GM19463 (cell line): ENCODE measurements around the gene NUP88.
"Not testable (repeated sequence)": the region's sequence is repeated elsewhere in the genome, so short reads cannot be mapped to it uniquely, and the experiment has no call there.

Experiments used
- ATAC-seq: cut with Tn5 transposase; IDR thresholded peaks from one replicate; pipeline ENCODE4 v1.9.1; 2021; ENCODE audit warnings: mild to moderate bottlenecking, moderate library complexity; ENCODE audit not compliant: unreplicated experiment

Gene NUP88

GRCh38 chr17:5419356-5419958 lies at the start of gene NUP88:
Gene NUP88, minus strand, starts transcription at chr17:5419662. Its CDS starts 12 bp downstream, at chr17:5419650.
- peak; percentile 90 for ATAC-seq

- no peak for ATAC-seq
Observed at GRCh38 chr17:5468075-5468473, 48.6 kb upstream of the NUP88 start.

GRCh38 chr17:5467416-5467815 lies 48.0 kb upstream of the NUP88 start:
- ATAC-seq: no peak

GRCh38 chr17:5466295-5466694 lies 46.8 kb upstream of the NUP88 start:
- ATAC-seq: no peak

GRCh38 chr17:5464717-5465507 lies 45.5 kb upstream of the NUP88 start:
- no peak for ATAC-seq

GRCh38 chr17:5446786-5447185 lies 27.3 kb upstream of the NUP88 start:
- ATAC-seq: no peak

- no peak for ATAC-seq
Observed at GRCh38 chr17:5444209-5444608, 24.7 kb upstream of the NUP88 start.

GRCh38 chr17:5443728-5444127 lies 24.3 kb upstream of the NUP88 start:
- ATAC-seq: no peak

- ATAC-seq: no peak
Observed at GRCh38 chr17:5439446-5439764, 19.9 kb upstream of the NUP88 start.

- peak; percentile 90 for ATAC-seq
Observed at GRCh38 chr17:5438716-5439445, 19.4 kb upstream of the NUP88 start, which contains the start of gene C1QBP. Gene C1QBP, minus strand, starts transcription at chr17:5439155. Its CDS starts 82 bp downstream, at chr17:5439073.

GRCh38 chr17:5437721-5438317 lies 18.4 kb upstream of the NUP88 start:
- ATAC-seq: no peak

- ATAC-seq: not testable (repeated sequence)
Observed at GRCh38 chr17:5435781-5436315, 16.4 kb upstream of the NUP88 start.

GRCh38 chr17:5434984-5435383 lies 15.5 kb upstream of the NUP88 start:
- ATAC-seq: no peak

GRCh38 chr17:5431949-5432556 lies 12.6 kb upstream of the NUP88 start:
- ATAC-seq: no peak

- ATAC-seq: not testable (repeated sequence)
Observed at GRCh38 chr17:5431234-5431633, 11.8 kb upstream of the NUP88 start.

- no peak for ATAC-seq
Observed at GRCh38 chr17:5430413-5430999, 11.0 kb upstream of the NUP88 start.

GRCh38 chr17:5429191-5429887 lies 9.9 kb upstream of the NUP88 start:
- no peak for ATAC-seq

GRCh38 chr17:5425826-5426225 lies 6.4 kb upstream of the NUP88 start:
- ATAC-seq: no peak

GRCh38 chr17:5424909-5425308 lies 5.4 kb upstream of the NUP88 start:
- ATAC-seq: no peak

GRCh38 chr17:5422505-5422904 lies 3.0 kb upstream of the NUP88 start:
- ATAC-seq: no peak
